ENCODE results near the gene AKT2.

The AKT2 gene

DNA sequence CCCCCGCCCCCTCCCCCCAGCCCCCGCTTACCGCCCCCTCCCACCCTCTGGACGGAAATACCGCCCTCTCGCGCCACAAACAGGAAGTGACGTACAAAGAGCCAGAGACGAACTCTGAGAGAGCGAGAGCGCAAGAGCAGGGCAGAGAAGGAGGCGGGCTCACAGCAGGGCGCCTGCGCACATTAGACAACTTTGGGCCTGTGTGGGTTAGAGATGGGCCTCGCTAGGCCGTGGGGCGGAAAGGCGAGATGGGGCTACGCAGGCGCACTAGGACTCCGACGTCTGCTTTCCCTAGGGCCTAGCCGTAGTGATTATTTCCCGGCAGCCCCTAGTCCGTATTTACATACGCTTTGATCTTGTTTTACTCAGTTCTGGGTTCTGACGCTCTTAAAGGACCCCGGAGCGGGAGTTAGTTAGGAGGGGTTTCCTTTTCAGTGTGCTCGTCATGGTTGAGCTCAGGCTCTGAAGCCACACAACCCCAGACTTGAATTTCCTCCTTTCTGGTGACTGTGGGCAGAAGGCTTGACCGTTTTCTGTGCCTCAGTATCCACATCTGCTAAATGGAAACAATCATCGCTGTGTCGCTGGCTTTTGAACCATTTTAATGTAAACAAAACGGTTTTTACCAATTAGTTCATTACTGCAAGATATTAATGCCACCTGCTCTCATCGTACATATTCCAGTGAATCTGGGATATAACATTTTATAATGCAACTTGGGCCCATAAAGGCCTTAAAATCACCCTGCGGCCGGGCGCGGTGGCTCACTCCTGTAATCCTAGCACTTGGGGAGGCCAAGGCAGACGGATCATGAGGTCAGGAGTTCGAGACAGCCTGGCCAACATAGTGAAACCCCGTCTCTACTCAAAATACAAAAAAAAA lies 449 bp upstream of the AKT2 start:
- Histone ChIP-seq H3K27me3 (replicated peaks; ENCODE audit: control insufficient read depth, insufficient read depth, low read length) (no peaks in the 10 kb centered on the region), H3K4me3 (replicated peaks; ENCODE audit: low read depth, low read length) (peak overlapping the region; percentile 88), H3K36me3 (ENCODE audit: control insufficient read depth, insufficient read depth, low read length) (peaks cover 1% of the 10 kb centered on the region)
- TF ChIP-seq, protein P1, sequence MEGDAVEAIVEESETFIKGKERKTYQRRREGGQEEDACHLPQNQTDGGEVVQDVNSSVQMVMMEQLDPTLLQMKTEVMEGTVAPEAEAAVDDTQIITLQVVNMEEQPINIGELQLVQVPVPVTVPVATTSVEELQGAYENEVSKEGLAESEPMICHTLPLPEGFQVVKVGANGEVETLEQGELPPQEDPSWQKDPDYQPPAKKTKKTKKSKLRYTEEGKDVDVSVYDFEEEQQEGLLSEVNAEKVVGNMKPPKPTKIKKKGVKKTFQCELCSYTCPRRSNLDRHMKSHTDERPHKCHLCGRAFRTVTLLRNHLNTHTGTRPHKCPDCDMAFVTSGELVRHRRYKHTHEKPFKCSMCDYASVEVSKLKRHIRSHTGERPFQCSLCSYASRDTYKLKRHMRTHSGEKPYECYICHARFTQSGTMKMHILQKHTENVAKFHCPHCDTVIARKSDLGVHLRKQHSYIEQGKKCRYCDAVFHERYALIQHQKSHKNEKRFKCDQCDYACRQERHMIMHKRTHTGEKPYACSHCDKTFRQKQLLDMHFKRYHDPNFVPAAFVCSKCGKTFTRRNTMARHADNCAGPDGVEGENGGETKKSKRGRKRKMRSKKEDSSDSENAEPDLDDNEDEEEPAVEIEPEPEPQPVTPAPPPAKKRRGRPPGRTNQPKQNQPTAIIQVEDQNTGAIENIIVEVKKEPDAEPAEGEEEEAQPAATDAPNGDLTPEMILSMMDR (IDR thresholded peaks at IDR 0.05; ENCODE audit: insufficient read depth, low read length, poor library complexity, severe bottlenecking): no peak
- peak; percentile 98 for DNase-seq (ENCODE audit: extremely low read depth, insufficient read length)

DNA sequence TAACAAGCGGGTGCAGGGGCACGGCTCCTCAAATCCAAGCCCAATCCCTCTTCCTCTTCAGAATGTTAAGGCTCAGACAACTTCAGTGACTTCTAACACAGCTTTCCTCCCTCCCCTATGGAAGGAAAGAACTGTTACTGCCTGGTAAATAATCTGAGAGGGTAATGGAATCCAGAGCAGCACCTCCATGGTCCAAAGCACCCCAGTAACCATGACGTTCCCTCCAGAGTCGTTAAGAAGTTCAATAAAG lies 969 bp downstream of the AKT2 start:
- TF ChIP-seq, protein P1 (IDR thresholded peaks at IDR 0.05; ENCODE audit: insufficient read depth, low read length, poor library complexity, severe bottlenecking): no peak
- no peaks in the 10 kb centered on the region for H3K27me3 ChIP-seq (replicated peaks; ENCODE audit: control insufficient read depth, insufficient read depth, low read length)
- peaks cover 2% of the 10 kb centered on the region for H3K36me3 ChIP-seq (ENCODE audit: control insufficient read depth, insufficient read depth, low read length)
- H3K4me3 ChIP-seq (replicated peaks; ENCODE audit: low read depth, low read length): peak overlapping the region; percentile 88
- DNase-seq (ENCODE audit: extremely low read depth, insufficient read length): no peak

DNA sequence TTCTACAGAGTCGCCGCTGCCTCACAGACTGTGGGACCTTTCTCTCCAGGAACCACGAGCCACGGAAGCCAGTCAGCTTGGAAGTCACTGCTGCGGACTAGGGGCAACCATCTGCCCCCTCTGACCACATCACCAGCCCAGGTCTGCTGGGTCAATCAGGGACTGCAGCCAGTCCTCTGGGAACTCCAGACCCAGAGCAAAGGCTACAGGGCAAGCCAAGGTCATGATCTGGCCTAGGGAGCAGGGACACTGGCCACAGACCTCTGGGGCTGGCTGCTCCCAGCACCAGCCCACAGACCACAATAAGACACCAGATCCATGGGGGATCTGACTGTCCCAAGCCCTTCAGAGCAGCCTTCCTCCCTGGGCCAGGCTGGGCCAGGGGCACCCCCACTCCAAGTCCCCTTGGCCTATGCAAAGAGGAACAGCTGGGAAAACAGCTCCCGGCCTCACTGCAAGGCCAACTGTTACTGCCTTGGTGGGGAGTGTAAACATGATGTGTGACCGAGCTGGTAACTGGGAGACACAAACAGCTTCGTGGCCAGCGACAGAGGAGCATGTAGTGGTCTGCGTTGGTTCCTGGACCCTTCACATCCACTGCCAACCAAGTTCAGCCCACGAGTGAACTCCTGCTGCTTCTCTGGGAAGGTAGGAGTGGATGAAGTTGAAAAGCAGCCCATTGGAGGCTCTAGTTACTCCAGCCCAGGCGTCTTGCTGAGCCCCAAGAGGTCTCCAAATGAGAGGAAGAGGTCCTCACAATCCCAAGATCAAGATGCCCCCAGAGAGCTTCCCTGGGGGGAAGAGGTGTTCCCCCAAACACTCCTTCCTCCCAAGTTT lies 1.5 kb downstream of the AKT2 start:
- DNase-seq (ENCODE audit: extremely low read depth, insufficient read length): no peak

DNA sequence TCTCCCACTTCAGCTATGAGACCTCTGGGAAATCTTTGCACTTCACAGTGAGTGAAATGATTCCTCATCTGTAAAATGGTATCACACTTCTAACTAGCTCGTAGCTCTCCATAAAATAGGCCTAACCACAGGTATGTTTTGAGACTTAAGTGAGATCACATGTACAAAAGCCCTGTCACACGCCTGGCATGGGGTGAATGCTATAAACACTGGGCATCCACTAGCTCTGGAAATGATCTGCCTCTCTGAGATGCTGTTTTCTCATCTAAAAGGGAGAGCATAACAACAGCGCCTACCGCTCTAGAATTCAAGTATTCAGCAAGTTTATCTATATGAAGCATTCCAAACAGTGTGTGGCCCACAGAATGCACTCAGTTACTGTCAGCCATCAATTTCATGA lies 2.2 kb downstream of the AKT2 start:
- peaks cover 9% of the 10 kb centered on the region for H3K36me3 ChIP-seq (ENCODE audit: control insufficient read depth, insufficient read depth, low read length)
- no peak for DNase-seq (ENCODE audit: extremely low read depth, insufficient read length)
- TF ChIP-seq, protein P1 (IDR thresholded peaks at IDR 0.05; ENCODE audit: insufficient read depth, low read length, poor library complexity, severe bottlenecking): no peak
- H3K27me3 ChIP-seq (replicated peaks; ENCODE audit: control insufficient read depth, insufficient read depth, low read length): no peaks in the 10 kb centered on the region
- no peak overlapping the region for H3K4me3 ChIP-seq (replicated peaks; ENCODE audit: low read depth, low read length)

More for the DNA sequence above, 1.5 kb downstream of the AKT2 start:
- peaks cover 5% of the 10 kb centered on the region for H3K36me3 ChIP-seq (ENCODE audit: control insufficient read depth, insufficient read depth, low read length)
- no peaks in the 10 kb centered on the region for H3K27me3 ChIP-seq (replicated peaks; ENCODE audit: control insufficient read depth, insufficient read depth, low read length)
- peak overlapping the region; percentile 88 for H3K4me3 ChIP-seq (replicated peaks; ENCODE audit: low read depth, low read length)
- TF ChIP-seq, protein P1 (IDR thresholded peaks at IDR 0.05; ENCODE audit: insufficient read depth, low read length, poor library complexity, severe bottlenecking): no peak

DNA sequence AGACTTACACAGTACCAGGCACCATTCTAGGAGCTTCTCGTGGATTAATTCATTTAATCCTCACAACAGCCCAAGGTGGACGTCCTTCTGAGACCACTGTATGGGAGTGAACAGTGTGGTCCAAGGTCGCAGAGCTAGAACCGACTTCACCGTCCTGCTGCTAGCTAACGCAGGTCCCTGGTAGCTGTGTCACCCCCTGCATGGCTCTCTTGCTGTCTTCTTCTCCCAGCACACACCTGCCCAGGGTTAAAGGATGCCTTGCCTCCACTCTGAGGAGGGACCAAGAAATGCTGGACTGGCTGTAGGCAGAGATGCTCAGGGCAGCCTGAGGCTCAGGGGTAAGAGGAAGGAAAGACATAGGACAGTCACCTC lies 3.0 kb downstream of the AKT2 start:
- DNase-seq (ENCODE audit: extremely low read depth, insufficient read length): no peak
- H3K27me3 ChIP-seq (replicated peaks; ENCODE audit: control insufficient read depth, insufficient read depth, low read length): no peaks in the 10 kb centered on the region
- H3K36me3 ChIP-seq (ENCODE audit: control insufficient read depth, insufficient read depth, low read length): peaks cover 9% of the 10 kb centered on the region
- H3K4me3 ChIP-seq (replicated peaks; ENCODE audit: low read depth, low read length): no peak overlapping the region
- TF ChIP-seq, protein P1 (IDR thresholded peaks at IDR 0.05; ENCODE audit: insufficient read depth, low read length, poor library complexity, severe bottlenecking): no peak

All from GM06990 (cell line).